Omental fat pad (tissue), 4 donors: ENCODE measurements around the gene VAC14. TPM values are rescaled to one million over a fixed set of nuclear protein-coding genes. Genes with fewer than 3 reads are reported as not detected.

Source experiments
- ATAC-seq: fragments of 150-250 bp; one replicate; pipeline ENCODE4 v1.9.1; 2016; ENCODE audit warnings: mild to moderate bottlenecking, moderate library complexity; ENCODE audit not compliant: low FRiP score
- DNase-seq: peaks from one replicate; pipeline ENCODE4 v3.0.0-alpha.2; 2019; ENCODE audit warnings: low spot score
- CTCF ChIP-seq, 3 donors: fragments of 450-650 bp; IDR thresholded peaks; one replicate each; pipeline ENCODE4 v1.5.1; 2016 to 2017; ENCODE audit warnings: antibody characterized with exemption in 3 of 3, mild to moderate bottlenecking in 3 of 3, moderate library complexity in 2 of 3
- total RNA-seq, 4 donors: library from RNA; depleted of rRNA; stranded (reverse); fragments of >200 nt; gene quantifications; one replicate each; pipeline ENCODE4 v1.1.0, GENCODE V29; 2016

The VAC14 gene
- total RNA-seq, 4 donors from 2014 or later, result 24.0 to 44.1 (median 35.0) TPM

GRCh38 chr16:70729292-70729691 lies 71.7 kb downstream of the VAC14 start:
- ATAC-seq, result no peak
- TF ChIP-seq CTCF (IDR thresholded peaks at IDR 0.05), result no peak
- DNase-seq, result no peak

GRCh38 chr16:70728150-70728549 lies 72.8 kb downstream of the VAC14 start:
- ATAC-seq (no peak), DNase-seq (no peak)
- TF ChIP-seq CTCF (IDR thresholded peaks at IDR 0.05), result no peak

GRCh38 chr16:70726892-70727361 lies 74.0 kb downstream of the VAC14 start:
- no peak for ATAC-seq

GRCh38 chr16:70725912-70726828 lies 74.8 kb downstream of the VAC14 start:
- TF ChIP-seq CTCF (IDR thresholded peaks at IDR 0.05), result no peak
- no peak for ATAC-seq
- DNase-seq, result no peak

More at GRCh38 chr16:70726892-70727361, 74.0 kb downstream of the VAC14 start:
- TF ChIP-seq CTCF (IDR thresholded peaks at IDR 0.05), result no peak
- no peak for DNase-seq

GRCh38 chr16:70725024-70725911 lies 75.7 kb downstream of the VAC14 start:
- TF ChIP-seq CTCF (IDR thresholded peaks at IDR 0.05), result no peak
- DNase-seq, result no peak
- no peak for ATAC-seq

- DNase-seq (no peak), ATAC-seq (no peak)
- no peak for TF ChIP-seq CTCF (IDR thresholded peaks at IDR 0.05)
These were observed 76.6 kb downstream of the VAC14 start for GRCh38 chr16:70724146-70725023.
